GM19099 (cell line): ENCODE data around the gene SMG5.

Experiments
- POLR2A ChIP-seq: IDR thresholded peaks from 3 replicates; pipeline ENCODE4 v1.6.1; 2011; ENCODE audit warnings: low read depth; ENCODE audit not compliant: insufficient read length; ENCODE audit errors: extremely low read depth

Gene SMG5

DNA sequence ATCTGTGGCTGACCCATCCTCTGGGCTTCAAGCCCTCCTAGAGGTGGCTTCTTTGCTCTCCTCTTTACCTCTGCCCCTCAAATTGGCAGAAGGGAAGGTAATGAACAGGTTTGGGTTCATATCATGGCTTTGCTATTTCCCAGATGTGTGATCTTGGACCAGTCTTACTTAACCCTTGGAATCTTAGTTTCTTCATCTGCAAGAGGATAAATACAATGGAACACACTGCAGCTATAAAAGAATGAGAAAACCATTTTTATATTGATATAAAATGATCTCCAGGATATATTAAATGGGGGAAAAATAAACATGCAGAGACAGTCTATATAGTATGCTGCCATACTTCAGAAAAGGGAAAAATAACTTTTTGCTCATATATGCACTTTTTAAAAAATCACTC, 7.2 kb upstream of the SMG5 start:
- TF ChIP-seq POLR2A, result no peak

DNA sequence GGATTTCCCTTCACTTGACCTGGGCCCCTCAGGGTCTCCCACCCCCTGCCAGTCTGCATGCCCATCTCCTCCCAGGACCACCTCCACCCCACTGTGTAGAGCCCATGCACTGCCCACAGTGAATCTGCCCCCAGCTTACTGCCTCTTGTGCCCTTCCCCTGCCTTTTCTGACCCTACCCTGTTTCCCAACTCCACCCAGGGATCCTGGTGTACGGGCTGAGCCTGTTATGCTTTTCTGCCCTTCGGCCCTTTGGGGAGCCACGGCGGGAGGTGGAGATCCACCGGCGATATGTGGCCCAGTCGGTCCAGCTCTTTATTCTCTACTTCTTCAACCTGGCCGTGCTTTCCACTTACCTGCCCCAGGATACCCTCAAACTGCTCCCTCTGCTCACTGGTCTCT, 3.4 kb upstream of the SMG5 start:
- no peak for TF ChIP-seq POLR2A

DNA sequence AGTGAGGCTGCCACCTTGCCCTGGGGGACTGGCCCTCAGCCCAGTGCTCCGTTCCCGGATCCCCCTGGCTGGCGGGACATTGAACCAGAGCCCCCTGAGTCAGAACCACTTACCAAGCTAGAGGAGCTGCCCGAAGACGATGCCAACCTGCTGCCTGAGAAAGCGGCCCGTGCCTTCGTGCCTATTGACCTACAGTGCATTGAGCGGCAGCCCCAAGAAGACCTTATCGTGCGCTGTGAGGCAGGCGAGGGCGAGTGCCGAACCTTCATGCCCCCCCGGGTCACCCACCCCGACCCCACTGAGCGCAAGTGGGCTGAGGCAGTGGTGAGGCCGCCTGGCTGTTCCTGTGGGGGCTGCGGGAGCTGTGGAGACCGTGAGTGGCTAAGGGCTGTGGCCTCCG, 2.8 kb upstream of the SMG5 start:
- no peak for TF ChIP-seq POLR2A

DNA sequence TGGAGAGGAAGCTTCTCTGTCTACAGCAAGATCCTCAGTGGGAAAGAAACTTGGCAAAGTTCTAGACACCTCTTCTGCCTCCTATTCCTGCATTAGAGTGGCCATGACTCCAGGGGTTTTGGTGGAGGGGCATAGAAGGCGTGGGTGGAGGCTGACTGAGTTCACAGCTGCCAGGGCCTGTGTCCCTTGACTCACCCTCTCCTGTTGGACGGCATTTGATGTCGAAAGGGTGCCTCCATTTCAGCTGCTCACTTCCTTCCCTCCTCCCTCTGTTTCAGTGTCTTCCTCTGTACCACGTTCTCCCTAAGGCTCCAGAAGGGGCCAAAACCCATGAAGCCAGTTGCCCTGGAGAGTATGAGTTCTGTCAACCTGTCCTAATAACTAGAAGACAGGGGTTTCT, 2.1 kb upstream of the SMG5 start:
- no peak for TF ChIP-seq POLR2A

DNA sequence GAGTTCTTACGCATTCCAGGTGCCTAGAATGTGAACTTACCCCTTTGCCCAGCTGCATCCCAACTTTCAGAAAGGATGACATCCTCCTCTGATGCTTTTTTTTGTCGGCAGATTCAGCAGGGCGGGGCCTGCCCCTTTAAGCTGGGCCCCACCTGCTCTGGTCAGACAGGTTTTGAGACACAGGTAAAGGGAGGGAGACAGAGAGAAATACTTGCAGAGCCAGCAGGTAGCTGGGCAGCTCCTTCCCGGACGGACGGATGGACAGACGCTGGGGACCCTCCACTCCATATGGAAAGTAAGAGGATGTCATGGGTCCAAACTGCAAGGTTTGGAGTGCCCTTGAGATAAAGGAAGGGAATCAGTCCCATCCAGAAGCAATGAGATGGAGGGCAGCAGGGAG, 1.5 kb upstream of the SMG5 start, which contains the start of gene TMEM79:
TSS of gene TMEM79 (plus strand) at position 214 of the 400 bp plus-strand sequence. CDS start 902 bp downstream, outside the sequence.
- no peak for TF ChIP-seq POLR2A

DNA sequence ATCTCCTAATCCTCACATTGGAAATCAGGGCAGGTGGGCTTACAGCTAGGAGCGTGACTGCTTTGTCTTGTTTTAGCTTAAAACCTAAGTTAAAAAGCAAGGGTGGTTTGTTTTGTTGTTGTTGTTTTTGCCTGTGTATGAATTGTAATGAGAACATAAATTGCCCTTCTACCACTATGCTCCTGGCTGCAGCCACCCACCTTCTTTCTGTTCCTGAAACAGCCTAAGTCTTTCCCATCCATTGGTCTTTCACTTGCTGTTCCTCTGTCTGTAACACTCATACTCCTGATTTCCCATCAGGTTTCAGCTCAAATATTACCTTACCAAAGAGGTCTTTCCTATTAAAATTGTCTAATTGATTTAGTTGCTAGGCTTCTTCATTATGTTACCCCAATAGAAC, 896 bp upstream of the SMG5 start:
- no peak for TF ChIP-seq POLR2A

DNA sequence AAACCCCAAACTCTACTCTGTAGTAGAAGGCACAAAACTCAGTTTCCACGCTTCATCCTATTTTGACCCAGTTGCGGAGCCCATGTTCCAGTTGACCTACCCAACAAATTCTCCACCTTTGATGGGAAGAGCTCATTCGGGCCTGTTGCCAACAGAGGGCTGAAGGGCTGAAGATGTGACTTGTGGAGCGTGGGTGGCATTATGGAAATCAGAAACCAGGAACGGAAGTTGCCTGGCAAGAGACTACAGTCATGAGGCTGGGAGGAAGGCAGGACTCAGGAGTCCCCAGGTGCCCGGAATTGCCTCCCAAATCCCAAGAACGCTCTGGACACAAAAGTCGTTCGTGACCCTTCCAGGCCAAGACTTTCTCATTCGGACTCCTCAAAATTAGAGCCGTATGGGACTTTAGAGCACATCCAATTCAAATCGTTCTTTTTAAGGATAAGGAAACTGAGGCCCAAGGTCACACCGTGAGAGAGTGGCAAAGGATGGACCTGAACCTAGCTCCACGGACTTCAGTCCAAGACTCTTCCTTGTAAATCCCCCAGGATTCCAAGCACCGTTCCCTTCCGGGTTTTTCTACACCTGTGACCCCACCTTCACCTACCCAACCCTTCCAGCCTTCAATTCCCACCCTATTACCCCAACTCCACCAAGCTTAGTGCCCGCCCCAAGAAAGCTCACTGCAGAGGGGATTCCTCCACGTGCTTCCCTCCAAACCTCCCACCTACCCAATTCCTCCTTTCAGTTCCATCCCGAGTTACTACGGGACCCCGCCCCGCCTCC, 739 bp downstream of the SMG5 start:
- TF ChIP-seq POLR2A, result peak; percentile 37

DNA sequence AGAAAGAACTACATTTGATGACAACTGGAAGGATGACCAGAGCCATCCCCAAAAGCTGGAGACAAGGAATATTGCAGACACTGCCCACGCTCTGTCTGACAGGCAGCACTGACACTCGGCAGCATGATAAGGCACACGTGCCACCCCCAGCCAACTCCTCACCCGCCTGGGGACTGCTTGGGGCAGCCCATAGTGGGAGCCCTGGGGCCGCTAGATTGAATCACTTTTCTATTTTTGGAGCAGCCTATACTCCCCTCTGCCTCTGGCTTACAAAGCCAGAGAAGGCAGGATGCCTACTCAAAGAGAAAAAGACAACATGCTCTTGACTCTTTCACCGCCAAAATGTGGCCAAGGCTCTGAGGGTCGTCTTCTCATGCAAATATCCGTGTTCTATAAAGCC, 1.3 kb downstream of the SMG5 start:
- TF ChIP-seq POLR2A, result no peak

DNA sequence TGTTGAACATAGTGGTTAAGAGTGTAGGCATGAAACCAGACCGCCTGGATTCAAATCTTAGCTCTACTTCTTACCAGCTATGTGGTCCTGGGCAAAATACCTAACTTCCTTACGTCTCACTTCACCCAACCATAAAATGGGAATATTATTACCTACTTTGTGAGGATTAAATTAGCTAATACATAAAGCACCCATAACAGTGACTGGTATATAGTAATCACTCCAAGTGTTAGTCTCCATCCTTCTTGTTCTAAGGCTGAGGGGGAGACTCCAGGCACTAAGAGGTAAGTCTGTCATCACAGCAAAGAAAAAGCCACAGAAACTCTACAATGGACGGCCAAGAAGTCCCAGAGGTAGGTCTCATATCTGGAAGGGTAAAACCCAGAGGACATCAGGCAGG, 2.8 kb downstream of the SMG5 start:
- no peak for TF ChIP-seq POLR2A

DNA sequence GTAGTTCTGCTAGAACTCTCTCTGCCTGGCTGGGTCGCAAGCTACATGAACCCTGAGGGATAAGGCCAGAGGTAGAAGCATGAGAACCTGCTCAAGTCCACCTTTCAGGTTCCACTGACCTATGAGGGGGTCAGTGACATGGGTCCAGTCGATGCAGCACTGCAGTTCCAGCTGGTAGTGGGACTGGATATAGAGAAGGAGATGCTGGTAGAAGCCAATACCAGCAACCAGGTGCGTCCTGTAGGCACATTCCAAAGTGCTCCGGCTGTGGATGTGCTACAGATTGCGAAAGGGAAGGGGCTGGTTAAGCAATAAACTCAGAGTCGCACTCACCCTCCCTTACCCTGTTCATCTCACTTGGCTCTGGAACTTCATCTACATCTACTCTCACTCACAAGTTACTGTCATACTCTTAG, 5.7 kb downstream of the SMG5 start:
- TF ChIP-seq POLR2A, result no peak

DNA sequence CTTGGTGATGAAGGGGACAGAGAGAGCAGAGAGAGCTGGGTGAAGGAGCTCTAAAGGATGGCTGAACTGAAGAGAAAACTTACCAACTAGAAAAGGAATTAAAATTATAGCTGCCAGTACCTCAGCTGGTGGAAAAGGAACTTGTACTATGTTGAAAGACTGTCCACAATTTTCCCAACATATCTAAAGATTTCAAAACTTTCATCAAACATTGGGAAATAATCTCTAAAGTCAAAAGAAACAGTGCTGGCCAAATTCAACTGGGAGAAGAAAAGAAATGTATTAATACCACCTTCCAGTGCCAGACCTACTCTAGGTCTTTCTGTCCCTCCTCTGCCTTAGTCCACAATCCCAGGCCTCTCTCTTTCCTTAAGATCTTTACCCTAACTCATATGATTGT, 6.1 kb downstream of the SMG5 start:
- TF ChIP-seq POLR2A, result no peak

DNA sequence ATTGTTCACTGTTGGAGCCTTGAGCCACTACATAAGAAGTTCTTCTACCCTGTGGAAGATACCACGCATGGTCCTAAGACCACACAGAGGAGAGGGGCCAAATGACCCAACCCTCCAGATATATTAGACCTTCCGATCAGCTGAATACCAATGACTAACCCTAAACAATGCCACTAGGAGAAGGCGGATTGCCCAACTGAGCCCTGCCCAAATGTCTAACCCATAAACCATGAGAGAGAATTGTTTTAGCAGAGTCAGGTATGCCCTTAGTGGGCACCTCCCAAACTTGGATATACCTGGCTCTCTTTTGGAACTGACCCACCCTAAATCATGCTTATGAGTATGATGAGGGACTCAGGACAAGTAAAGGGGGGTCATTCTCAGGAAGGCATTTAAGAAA, 12.3 kb downstream of the SMG5 start:
- TF ChIP-seq POLR2A, result no peak

DNA sequence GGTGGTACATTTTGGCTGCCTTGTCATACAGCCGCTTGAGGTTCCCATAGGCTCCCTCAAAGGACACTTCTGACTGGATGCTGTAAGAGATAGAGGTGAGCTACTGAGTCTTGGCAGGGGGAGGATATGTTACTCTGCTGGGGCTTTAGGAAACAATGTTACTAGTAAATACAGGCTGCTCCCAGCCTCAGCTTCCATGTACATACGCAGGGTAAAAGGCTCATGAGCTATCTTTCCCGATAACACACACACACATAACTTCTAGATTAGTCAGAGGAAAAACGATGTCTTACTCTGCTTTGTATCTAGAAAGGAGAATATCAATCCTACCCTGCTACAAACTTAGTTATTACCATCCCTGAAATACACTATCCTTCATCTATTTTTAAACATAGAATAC, 14.3 kb downstream of the SMG5 start:
- TF ChIP-seq POLR2A, result no peak

DNA sequence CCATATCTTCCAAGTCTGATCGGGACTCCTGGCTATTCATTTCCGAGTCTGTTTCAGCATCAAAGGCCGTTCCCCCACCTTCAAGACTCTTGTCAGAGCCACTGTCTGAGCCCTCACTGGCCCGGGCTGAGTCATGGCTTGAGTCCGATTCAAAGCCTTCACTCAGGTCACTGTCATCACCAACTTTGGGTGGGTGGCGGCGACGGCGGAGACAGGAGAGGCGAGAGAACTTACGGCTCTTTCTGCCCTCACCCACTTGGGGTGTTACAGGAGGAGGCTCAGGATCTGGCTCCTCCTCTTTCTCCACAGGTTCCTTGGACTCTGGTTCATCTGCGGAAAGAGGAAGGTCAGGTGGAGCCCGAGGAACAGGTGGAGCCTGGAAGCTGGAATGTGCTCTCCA, 16.6 kb downstream of the SMG5 start:
- TF ChIP-seq POLR2A, result no peak

DNA sequence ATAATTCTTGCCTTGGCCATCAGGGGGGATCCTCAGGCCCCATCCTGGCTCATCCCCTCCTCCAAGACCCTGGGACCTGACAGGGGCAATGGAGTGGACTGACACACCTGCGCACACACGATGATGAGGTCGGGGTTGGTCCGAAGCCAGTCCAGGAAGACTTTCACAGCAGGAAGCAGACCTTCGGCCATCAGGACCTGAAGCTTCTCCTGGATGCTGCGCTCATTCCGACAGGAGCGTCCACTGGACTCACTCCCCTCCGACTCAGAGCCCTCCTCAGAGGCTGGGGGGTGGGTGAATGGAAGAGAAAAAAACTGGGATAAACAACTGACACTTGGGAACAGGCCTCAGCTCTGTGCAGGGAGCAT, 19.4 kb downstream of the SMG5 start:
- TF ChIP-seq POLR2A, result no peak

DNA sequence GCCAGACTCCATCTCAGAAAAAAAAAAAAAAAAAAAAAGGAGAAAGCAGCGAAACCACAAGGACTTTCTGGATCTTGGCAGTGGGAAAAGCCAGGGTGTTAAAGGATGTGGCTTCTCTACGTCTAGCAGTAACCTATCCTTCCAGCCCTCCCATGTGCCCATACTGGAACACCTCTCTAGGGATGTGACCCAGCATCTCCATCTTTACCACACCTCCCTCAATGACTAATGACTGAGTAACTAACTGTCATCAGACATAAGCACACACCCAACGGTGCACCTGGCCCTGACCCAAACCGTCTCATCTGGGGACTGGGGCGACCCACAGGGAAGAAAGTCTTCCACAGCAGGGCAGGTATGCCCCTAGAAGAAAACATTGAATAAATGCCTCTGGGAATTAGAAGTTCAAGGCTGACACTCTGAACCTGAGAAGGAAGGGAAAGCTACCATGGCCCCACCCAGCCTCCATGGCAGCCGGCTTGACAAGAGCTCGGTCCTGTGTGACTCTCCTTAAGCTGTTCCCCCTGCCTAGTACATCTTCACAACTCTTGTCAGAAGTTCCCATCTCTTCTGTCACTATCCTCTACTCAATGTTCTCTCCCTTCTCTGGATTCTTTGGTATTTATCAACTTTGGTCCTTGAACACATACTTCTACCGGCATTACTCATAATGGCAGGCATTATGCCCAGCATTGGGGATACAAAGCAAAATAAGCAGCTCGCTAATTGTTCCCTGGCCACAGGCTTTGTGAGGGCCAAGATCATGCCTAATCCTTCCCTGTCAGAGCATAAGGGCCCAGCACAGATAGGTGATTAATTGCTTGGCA, 20.0 kb downstream of the SMG5 start:
- no peak for TF ChIP-seq POLR2A

DNA sequence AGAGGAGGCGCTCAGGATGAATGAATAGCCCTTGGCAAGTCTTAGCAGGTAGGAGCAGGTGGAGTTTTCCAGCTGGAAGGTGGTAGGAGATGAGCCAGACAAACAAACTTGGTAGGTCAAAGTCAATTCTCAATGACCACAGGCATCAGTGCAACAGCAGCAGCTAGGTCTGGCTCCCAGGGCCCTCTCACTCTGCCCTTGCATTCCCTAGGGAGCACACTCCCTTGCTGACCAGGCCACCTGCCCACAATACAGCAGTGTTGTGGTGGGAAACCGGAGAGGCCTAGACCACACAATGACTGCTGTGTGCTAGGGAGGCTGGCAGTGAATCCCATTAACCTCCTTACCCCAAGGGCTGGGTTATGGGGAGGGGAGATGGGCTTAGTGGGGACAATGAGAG, 21.7 kb downstream of the SMG5 start:
- TF ChIP-seq POLR2A, result no peak

DNA sequence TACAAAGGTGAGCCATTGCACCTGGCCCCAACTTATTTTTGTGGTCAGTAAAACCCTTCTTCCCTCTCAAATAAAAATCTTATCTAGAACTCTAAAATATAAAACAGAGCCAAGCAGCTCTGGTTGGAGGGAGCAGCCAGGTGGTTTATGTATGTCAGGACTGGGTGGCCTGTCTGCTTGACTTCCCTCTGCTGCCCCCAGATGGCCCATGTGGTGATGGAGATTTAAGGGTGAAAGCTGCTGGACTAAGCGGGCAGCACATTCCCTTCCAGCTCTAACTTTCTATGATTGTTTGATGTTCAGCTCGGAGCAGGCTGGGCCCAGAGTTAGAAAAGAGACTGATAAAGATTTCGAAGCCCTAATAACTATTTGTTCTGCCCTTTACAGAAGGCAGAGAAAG, 22.8 kb downstream of the SMG5 start:
- no peak for TF ChIP-seq POLR2A
